Kidney capillary endothelial cell (primary cell): ENCODE data around the gene C1orf167.
A peak's percentile ranks its signal among the peaks of the same experiment; 100 is the strongest.

Experiments used
- DNase-seq: peaks from one replicate; pipeline ENCODE4 v3.0.0-alpha.2; 2018; ENCODE audit warnings: low spot score

Gene C1orf167

GRCh38 chr1:11784993-11785769, 23.2 kb downstream of the C1orf167 start:
- peak; percentile 33 for DNase-seq

DNA sequence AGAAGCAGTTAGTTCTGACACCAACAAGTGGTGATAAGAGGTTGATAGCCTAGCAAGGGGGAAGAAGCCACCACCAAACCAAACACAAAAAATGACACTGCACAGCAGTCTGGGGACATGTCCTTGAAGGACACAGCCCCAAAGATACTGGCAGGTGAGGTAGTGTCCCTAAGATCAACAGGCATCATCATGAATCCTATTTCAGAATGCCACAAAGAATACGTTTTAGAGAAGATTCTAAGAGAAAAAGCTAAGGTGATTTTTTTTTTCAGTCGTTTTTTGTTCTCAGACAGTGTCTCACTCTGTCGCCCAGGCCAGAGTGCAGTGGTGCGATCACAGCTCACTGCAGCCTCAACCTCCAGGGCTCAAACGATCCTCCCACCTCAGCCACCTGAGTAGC, 24.2 kb downstream of the C1orf167 start:
- DNase-seq = no peak

DNA sequence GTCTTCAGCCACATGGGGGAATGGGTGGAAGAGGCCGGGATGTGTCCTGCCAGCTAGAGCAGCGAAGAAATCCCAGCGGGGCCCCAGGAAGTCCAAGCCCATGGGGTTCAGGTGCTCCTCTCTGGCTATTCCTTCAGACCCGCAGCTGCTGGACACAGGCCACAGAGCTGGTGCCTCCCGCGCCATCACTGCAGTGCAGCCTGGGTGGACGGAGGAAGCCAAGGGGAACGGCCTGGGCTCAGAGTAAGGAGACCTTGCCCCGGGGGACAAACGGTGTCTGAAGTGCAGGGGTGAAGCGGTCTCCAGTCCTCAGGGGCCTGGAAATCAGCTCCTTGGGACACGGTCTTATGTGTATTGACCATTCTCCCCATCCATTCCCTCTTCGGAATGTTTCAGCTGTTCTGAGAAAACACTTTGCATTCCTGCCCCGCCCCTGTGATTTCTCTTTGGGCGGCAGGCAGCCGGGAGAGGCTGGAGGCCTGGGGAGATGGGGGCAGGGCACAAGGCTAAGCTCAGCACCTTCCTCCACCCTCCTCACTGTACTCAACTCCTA, 25.3 kb downstream of the C1orf167 start:
- no peak for DNase-seq

GRCh38 chr1:11787804-11788436, 25.9 kb downstream of the C1orf167 start:
- no peak for DNase-seq

DNA sequence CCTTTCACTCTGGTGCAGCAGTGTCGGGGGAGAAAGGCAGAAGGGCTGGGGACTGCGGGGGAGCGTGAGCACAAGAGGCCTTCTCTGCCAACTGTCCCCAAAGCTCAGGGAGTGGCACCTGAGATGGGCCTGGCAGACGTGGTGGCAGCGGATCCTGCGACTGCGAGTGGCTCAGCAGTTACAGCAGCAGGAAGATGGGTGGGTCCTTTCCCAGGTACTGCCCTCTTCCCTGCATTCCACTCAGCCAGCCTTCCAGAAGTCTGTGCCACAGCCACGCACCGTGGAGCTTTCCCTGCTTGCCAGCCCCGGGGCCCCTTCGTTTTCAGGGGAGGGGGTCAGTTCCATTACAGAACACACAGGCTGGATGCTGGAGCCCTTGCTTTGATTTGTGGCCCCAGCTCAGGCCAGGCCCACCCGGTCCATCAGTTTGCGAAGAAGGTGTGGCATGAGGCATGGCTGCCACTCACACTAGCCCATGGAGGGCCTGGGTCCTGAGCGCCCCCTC, 26.6 kb downstream of the C1orf167 start:
- DNase-seq = no peak

DNA sequence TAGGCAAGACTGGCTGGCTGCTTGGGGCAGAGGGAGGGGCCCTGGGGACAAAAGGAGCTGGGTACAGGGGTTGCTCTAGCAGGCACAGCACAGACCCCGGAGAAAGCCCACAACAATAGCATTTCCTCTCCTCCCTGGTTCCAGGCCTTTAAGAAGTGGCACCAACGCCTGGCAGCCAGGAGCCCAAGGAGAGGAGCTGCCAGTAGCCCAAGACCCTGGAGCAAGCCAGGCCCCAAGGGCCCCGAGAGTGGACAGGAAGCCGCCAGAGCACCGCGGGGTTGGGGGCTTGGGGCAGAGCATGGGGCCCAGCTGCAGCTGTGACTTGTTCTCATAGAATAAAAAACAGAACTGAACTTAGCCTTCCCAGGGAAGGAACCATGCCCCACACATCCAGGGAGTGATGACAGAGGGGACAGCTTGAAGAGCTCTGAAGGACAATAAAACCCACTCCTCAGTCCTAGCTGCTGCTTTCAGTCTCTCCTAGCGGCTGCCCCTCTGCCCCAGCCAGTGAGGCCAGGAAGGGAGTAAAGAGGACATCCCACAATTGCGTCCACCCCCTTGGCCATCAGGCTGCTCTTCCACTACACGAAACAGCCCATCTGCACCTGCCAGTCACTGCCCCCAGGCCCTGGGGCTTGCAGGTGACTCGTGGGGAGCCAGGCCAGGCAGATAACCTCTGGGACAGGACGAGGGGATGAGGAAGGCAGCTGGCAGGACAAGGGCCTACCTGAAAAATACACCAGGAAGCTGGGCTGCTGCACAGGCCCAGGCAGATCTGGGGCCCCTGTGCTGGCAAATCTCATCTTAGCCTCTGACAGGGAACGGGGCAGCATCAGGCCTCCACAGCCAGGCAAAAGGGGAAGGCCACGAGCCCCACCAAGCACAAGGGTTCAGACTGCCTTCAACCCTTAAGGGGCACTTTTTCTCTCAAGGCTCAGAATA, 27.4 kb downstream of the C1orf167 start:
- no peak for DNase-seq

GRCh38 chr1:11790101-11790879, 28.3 kb downstream of the C1orf167 start:
- no peak for DNase-seq

GRCh38 chr1:11790880-11791715, 29.1 kb downstream of the C1orf167 start:
- peak; percentile 52 for DNase-seq

DNA sequence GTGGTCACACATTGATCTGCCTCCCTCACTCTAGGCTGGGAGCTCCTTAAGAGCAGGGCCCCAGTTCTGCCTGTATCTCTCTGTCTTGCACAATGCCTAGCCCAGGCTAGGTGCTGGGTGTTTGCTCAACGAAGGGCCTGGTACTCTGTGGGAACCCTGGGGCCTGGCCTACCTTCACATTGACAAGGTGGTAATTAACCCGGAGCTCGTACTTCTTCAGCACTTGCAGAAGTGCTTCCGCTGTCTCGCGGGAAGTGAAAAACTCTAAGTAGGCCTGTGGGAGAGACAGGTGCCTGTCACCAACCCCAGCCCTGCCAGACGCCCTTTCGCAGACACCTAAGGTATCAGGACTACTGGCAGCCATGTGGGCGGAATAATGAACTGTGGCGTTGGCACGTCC, 30.1 kb downstream of the C1orf167 start:
- DNase-seq = no peak

DNA sequence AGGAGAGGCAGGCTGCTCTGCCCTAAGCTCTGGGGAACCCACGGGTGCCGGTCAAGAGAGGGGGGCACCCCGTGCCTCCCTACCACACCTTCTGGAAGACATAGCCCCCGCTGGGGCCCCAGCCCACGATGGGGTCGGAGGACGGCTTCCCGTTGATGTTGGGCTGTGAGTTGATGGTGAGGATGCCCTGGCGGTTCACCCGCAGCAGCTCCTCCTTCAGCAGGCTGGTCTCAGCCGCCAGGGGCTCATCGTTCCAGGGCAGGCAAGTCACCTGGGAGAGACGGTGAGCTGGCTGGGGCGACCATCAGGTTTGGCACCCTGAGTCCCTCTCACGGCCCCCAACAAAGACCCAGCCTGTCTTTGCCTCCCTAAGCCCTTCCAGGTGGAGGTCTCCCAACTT, 31.8 kb downstream of the C1orf167 start:
- DNase-seq = no peak

DNA sequence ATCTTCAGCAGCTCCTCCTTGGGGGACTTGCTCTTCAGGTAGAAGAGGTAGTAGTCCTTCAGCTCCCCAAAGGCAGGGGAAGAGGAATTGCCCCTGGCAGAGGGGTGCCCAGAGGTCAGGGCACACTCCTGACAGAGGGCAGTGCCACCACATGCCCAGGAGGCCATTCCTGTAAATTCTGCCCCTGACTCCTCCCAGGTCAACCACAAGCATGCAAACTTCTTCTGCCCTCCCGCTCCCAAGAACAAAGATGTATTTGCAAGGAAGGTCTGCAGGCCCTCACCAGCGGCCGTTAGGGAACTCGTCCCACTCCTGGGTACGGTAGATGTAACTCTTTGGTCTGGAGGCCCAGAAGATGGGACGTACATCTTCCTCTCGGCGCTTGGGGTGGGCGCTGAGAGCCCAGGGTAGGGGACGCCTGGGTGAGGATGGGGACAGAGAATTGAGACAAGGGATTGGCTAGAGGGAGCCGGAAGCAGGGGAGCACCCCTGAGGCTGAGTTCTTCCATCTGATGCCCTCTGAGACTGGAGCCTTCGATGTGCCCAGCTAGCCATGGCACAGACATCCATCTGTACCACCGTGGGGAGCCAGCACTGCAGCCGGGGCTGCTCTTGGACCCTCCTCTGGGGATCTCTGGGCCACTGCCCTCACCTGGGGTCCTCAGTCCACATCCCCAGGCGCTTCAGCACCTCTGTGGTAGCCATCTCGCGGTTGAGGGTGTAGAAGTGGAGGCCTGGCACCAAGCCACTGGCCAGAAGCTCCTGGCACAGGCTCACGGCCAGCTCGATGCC, 32.6 kb downstream of the C1orf167 start:
- no peak for DNase-seq

DNA sequence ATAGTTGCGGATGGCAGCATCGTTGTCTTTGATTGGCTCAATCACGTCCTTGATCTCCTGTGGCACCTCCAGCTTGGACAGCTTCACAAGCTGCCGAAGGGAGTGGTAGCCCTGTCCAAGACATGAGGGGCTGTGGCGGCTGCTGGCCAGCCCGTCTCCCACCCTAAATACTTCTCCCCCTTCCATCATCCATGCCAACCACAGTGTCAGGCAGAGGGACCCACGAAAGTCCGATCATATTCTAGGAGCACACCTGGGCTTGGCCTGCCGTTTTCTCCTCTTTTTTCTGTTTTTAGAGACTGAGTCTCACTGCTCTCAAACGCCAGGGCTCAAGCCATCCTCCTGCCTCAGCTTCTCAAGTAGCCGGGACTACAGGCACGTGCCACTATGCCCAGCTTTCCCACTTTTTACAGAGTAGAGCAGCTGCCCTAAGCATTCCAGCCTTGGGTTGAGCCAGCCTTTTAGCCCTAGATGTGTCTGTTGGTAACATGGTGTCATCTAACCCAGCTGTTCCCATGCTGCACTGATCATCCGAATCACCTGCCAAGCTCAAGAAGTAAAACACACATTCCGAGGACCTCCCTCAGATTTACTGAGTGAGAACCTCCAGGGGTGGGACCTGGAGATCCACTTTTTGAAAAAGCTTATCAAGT, 33.4 kb downstream of the C1orf167 start:
- no peak for DNase-seq

- DNase-seq = no peak
Observed at GRCh38 chr1:11796036-11796828, 34.2 kb downstream of the C1orf167 start.

DNA sequence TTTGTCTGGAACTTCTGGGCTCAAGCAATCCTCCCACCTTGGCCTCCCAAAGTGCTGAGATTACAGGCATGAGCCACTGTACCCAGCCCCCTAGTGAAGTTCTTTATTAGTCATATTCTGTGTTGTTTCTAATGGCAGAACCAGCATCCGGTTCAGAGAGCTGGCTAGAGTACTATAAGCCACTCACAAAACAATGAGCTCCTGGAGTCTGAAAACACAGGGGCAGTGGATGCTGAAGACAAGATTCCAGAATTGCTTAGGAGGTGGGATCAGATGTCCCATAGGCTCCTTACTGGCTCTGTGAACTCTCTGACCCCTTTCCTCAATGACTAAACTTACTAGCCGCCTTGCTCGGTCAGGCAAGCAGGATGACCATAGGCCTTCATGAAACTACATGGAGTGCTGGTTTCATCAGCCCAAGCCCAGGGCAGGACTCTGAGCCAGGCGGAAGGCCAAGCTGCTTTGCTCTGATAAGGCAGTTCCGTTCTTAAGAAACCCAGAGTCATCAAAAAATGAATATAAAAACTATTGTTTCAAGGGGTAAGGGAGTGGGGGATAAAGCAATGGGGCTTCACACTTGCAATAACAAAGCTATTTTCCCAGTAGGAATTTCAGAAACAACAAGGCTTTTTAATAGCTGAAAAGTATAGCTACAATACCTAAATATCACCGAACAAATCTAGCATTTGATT, 35.7 kb downstream of the C1orf167 start:
- peak; percentile 48 for DNase-seq

- no peak for DNase-seq
Observed at GRCh38 chr1:11799099-11799498, 37.1 kb downstream of the C1orf167 start.

GRCh38 chr1:11799896-11800295, 37.9 kb downstream of the C1orf167 start:
- DNase-seq = no peak

- no peak for DNase-seq
Observed at GRCh38 chr1:11800391-11800755, 38.4 kb downstream of the C1orf167 start.
